SU-DHL-6 (cell line): ENCODE results near the gene PRKAG1.

Experiments used
- EZH2phosphoT487 ChIP-seq: fragments of 200-600 bp; sonication (generic), shearing (Covaris generic); conservative IDR thresholded peaks from 2 replicates; pipeline ENCODE4 v1.6.1; 2018; ENCODE audit warnings: mild to moderate bottlenecking, antibody characterized with exemption, low read length, moderate library complexity, mixed read lengths
- TF ChIP-seq, protein P1 (sequence below): fragments of 200-600 bp; sonication (generic); IDR thresholded peaks from one replicate; pipeline ENCODE4 v1.5.1; 2017; ENCODE audit warnings: antibody characterized with exemption, mild to moderate bottlenecking, low read length, moderate library complexity; ENCODE audit not compliant: insufficient read depth, poor library complexity, severe bottlenecking

DNA sequence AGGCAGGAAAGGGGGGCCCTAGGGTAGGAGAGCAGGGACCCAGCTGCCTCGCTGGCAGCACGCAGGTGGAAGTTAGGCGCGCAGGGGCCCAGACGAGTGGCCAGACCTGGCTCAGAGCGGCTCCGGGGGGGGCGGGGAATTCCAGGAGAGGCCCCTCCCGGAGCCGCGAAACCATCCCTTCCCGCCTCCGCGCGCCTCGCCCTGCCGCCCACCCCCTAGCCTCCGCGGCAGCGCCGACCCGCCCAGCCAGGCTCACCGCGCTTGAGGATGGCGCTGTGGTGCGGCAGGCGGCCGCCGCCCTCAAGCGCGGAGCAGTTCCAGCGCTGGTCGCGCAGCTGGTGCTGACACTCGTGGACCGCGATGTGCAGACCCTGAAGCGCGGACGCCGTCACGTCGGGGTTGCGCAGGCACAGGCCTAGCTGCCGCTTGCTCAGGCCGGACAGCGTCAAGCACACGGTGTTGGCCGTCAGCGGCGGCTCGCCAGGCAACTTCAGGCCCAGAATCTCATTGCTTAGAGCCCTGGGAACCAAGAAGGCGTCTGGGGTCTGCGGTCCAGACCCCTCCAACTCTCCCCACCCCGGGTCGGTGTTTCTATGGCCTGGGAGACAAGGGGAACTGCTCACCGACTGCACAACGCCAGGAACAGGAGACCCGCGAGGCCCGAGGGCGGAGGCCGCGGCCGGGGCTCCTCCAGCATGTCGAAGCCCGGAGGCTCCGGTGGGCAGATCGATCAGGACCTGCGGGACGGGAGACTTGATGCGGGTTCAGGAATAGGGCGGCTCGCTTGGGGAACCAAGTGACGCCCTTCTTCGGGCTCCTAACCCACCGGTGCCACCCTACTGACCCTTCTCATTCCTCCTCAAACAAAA is 48.5 kb downstream of the PRKAG1 start:
- TF ChIP-seq, protein P1, sequence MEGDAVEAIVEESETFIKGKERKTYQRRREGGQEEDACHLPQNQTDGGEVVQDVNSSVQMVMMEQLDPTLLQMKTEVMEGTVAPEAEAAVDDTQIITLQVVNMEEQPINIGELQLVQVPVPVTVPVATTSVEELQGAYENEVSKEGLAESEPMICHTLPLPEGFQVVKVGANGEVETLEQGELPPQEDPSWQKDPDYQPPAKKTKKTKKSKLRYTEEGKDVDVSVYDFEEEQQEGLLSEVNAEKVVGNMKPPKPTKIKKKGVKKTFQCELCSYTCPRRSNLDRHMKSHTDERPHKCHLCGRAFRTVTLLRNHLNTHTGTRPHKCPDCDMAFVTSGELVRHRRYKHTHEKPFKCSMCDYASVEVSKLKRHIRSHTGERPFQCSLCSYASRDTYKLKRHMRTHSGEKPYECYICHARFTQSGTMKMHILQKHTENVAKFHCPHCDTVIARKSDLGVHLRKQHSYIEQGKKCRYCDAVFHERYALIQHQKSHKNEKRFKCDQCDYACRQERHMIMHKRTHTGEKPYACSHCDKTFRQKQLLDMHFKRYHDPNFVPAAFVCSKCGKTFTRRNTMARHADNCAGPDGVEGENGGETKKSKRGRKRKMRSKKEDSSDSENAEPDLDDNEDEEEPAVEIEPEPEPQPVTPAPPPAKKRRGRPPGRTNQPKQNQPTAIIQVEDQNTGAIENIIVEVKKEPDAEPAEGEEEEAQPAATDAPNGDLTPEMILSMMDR = no peak
- no peak for TF ChIP-seq EZH2phosphoT487
